Left forelimb (tissue), 1 donor: Measurements from ENCODE around the gene ABHD2.
A peak's percentile ranks its signal among the peaks of the same experiment; 100 is the strongest.
"Not testable (repeated sequence)": the region's sequence is repeated elsewhere in the genome, so short reads cannot be mapped to it uniquely, and the experiment has no call there.

Source experiments
- DNase-seq: peaks from one replicate; pipeline ENCODE4 v3.0.0-alpha.2; 2018; ENCODE audit warnings: low spot score

Gene ABHD2

DNA sequence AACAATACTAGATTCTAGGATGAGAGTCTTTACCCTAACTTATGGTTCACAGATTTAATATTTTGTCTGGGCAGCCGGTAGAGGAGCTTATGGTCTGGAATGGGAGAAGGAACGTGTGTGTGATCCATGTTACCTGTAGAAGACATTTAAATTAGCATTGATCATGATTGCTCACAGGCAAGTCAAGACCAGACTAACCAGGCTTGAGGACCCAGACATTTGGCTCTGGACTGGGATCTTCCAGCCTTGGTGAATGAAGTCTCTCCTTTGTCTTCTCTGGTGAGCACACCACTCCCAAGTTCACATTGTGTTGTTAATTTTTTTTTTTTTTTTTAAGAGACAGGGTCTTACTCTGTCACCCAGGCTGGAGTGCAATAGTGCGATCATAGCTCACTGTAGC, 11.7 kb downstream of the ABHD2 start:
- no peak for DNase-seq

DNA sequence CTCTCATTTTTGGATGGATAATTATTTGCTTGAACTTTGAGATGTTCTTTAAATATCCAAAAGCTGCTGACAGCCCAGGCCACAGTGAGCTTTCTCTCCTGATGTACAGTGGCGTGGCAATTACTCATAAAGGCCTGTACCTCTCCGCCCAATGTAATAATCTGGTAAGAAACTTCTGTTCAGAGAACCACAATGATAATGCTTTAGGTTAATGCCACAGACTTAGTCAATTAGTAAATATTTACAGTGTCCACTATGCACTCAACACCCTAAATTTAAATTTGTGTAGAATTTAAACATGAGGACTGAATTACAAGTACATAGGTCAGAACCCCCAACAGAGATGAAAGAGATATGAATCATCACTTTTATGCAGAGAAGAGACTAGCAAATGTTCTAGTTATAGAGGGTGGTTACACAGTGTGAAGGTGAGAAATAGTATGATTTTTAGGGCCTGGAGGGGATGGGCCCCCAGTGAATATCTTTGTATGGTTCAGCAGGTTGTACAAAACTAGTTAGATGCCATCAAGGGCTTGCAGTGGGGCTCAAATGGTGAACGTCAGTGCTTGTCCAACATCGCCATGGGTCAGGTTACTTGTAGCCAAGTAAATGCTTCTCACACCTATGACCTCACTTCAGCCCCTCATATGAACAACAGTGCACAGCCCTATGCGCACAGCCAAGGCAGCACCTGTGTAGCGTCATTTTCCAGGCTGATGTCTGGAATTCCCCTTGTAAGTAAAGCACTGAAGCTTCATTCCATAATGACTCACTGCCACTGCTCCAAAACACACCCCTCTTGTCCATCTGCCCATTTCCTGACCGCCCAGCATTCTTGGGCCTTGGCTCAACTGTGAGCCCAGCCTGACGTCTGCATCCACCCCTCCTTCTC, 13.3 kb downstream of the ABHD2 start:
- peak; percentile 74 for DNase-seq

DNA sequence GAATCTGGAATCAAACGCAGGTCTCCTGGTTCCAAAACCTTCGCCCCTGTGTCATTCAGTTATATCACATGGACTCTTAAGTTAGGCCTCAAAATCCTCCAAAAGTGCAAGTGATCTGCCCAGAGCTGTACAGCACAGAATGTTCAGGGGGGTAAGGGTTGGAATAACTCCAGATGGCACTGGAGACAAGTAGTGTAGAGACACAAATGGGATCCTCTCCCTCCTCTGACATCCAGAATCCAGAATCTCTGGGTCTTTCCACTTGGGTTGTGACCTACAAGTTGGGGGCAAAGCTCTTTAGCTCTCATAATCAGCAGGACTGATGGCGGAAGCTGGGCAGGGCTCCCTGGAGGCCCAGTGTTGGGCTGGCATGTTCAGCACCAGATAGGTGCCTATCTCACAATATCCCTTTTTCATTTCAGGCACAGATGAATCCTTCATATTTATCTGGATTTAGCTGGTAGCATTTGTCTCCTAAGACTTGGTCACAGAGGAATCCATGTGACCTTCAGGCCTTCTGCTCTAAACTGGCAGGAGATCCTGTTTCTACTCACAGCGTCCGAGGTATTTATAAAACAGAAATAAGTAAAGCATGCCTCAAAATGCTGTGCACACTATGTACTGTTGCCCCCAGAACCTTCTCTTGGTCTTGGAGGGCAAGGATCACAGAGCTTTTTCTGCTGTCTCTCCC, 15.4 kb downstream of the ABHD2 start:
- no peak for DNase-seq

DNA sequence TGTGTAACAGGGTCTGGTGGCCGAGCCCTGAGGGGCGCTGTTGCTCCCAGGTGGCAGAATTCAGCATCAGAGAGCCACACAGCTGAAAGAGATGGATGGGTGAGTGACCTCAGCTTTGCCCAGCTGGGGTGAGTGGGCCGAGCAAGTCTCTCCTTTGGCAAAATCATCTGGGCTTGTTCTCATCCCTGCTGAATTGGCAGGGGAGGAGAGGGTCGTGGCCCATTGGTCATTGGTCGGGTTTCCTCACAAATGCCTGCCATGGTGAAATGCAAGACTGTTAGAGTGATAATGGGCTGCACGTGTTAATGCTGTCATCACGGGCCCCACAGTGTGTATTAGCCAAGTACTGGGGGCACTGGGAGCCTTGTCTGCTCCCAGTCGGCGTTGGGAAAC, 15.9 kb downstream of the ABHD2 start:
- no peak for DNase-seq

DNA sequence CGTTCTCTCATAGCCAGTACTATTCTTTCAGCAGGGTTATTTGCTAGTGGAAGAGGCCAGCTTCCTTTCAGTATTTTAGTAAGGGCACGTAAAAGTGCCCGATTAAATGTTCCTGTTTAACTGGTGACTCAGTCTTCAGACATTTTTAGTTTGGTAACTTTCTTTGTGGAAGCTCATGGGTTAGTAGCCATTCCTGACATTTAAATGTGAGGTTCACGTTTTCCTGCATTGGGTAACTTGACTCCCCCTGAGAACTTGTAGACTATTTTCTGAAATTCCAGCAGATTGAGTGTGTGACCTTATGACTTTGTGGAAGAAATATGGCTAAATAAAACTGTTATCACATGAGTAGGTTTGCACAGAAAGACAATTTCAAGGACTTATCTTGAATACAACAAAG, 16.9 kb downstream of the ABHD2 start:
- DNase-seq, result no peak

DNA sequence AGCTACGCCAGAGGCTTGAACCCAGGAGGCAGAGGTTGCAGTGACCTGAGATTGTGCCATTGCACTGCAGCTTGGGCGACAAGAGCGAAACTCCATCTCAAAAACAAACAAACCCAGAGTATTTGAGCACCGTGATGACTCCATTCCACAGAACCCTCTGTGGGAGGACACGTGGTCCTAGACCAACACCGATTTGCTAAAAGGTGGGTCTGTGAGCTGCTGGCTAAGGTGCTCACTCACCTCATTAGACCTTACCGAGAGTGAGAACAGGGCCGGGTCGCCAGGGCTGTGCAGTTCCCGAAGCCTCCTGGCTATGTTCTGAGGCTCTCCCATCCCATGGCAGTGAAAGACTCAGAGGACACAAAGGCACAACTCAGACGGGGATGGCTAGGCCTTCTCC, 17.9 kb downstream of the ABHD2 start:
- no peak for DNase-seq

DNA sequence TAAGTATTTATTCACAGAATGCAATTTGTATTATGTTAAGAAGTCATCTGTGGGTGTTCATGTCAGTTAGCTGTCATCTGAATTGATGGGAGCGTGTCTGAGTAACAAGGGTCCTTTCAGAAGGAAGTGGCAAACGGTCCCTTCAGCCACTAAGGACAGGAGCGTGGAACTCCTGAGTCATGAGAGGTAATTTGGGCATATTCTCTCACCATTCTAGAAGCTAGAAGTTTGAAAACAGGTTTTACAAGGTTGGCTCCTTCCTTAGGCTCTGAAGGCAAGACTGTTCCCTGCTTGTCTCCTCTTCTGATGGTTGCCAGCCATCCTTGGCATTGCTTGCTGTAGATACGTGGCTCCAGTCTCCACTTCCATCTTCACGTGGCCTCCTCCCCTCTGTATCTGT, 19.7 kb downstream of the ABHD2 start:
- DNase-seq, result no peak

DNA sequence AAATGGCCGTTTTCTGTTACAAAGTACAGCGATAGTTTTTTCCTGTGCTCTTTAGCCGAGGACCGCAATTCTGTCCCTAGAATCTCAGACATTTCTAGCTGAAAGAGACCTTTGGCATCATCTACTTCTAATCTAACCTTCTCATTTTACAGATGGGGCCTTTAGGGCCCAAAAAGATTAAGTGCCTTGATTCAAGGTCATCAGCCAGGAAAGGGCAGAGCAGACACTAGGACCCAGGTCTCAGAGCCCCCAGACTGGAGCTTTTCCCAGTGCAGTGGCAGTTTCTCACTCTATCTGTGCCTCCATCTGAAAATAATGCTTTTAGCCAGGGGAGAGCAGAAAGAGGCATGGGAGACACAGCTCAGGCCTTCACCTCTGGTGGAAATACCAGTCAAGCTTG, 20.6 kb downstream of the ABHD2 start:
- no peak for DNase-seq

DNA sequence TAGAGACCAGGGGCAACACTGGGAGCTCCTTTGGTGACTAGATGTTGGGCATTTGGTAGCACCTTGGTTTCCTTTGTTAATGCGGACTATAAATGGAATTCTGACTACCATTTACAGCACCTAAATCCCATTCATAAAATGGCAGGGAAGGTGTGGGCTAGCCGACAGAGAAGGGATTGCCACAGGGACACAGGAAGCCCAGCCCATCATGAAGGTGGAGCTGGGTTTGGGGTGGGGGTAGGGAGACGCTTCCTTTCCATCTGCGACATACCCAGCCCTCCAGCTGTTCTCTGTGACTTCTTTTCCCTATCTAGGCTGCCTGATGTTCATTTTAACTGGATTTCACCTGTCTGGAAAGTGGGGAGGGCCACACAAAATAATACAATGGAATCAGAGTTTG, 21.0 kb downstream of the ABHD2 start:
- DNase-seq, result no peak

DNA sequence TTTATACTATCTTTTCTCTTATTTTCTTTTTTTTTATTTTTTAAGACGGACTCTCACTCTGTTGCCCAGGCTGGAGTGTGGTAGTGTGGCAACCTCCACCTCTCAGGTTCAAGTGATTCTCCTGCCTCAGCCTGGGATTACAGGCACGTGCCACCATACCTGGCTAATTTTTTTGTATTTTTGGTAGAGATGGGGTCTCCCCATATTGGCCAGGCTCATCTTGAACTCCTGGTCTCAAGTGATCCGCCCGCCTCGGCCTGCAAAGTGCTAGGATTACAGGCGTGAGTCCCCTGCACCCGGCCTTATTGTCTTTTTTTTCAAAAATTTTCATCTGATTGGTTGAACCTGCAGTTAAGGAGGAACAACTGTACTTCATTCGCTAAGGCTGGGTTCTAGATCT, 21.8 kb downstream of the ABHD2 start:
- DNase-seq, result no peak

DNA sequence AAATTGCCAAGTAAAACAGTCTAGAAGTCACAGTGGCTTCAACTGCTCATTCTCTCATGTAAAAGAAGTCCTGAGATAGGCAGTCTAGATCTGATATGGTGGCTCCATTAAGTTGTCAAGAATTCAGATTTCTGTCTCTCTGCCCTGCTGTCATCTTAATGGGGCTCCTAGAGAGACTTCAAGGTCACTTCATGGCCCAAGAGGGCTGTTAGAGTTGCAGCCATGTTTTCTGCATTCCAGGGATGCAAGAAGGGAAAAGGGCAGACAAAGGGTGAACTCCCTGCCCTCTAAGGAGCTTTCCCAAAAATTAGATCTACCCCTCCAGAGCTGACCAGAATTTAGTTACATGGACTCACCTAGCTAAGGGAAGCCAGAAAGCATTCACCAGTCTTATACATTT, 23.1 kb downstream of the ABHD2 start:
- DNase-seq, result no peak

DNA sequence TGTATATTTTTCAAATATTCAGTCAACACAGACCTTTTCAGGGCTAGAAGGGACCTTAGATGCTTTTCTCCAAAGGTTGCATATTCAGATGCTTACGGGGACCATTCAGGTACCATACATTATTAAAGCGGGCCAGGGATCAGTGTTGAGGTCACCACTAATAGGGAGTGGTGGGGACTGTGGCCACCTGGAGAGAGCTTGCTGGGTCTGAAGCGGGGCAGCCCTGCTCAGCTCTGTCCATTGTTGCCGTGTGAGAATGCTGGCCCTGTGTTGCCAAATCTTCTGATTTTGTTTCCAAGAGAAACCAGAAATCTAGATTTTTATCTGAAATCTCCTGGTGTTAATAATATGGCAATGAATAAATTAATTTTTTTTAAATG, 23.7 kb downstream of the ABHD2 start:
- no peak for DNase-seq

DNA sequence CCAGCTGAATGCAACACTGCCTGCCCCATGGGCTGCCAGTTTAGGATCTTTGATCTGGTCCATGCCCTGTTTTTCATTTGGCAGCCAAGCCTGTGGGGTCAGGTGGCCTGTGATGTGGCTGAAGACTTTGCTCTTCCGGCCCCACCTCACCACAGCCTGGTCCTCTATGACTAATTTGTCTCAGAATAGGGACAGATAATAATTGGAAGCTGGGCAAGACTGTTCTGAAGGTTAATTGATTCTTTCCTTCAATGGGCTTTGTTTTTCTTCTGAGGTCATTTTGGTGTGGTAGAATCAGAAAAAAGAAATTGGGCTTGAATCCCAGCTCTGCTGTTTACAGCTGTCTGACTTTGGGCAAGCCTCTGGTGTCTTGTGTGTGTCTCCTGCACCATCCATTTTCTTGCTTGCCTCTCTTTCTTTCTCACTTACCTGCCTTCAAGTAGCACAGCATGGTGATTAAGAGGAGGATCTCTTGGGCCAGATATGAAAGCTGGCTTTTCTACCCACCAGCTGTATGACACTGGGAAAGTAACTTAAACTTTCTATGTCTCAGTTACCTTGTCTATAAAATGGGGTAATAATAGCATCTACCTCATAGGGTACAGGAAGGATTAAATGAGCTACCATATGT, 24.2 kb downstream of the ABHD2 start:
- no peak for DNase-seq

DNA sequence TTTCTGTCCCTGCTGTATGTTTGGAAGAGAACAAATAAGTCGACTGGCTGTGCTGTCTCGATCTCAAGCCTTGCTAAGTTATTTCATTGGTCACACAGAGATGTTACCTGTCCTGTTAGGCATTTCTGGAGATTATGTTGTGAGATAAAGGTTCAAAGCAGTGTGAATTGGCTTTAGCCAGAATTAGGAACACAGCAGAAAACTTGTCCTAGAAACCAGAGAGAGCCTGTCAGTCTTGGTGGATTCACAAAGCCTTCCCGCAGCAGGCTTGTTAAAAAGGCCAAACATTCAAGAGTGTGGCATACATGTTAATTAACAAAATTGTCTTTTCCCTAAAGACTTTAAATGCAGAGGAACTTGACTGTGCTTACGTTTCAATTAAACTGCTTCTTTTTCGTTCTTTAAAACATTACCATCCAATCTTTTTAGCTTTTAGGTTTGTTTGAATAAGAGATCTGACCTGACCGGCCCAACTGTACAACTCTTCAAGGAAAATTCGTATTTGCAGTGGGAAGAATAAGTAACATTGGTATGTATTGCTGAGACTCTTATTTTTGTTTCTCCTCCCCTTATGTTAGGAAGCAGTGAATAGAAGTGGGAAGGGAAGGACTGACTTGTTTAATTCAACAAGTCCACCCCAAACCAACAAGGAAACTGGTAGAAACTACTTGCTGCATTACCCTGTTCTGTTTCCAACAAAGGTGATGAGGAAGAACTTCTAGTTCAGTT, 25.2 kb downstream of the ABHD2 start:
- no peak for DNase-seq

DNA sequence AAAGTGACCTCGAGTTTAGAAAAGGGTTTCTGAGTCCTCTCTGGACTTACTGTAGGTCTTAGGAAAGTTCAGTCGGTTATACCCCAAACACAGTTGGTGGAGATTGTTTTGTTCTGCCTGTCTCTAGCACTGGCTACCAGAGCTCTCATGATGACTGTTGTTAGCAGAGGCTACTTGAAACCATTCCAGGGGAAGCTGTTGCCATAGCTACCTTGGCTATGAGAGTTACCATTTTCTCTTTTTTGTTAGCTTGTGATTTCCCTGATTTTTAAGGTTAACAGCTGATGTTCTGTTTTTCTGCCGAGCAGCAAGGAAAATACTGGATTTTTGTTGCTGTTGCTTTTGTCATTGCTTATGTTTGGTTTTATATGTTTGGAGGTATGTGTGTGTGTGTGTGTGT, 26.7 kb downstream of the ABHD2 start:
- no peak for DNase-seq

DNA sequence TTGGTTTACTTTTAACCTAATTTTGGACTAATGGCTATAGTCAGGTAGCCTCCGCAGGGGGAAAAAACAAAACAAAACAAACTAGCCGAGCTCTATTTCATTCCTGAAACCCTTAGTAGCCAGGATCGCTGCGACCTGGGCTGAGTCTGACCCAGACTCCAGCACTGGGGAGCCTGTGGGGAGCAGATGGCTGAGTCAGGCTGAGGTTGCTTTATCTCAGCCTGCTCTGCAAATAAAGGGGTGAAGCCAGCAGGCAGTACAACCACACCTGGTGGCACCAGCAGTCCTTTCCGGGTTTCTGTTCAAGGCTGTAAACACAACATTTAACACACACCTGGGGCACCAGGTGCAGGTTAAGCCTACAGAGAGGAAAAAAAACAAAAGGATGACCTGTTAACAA, 27.3 kb downstream of the ABHD2 start:
- DNase-seq, result no peak

DNA sequence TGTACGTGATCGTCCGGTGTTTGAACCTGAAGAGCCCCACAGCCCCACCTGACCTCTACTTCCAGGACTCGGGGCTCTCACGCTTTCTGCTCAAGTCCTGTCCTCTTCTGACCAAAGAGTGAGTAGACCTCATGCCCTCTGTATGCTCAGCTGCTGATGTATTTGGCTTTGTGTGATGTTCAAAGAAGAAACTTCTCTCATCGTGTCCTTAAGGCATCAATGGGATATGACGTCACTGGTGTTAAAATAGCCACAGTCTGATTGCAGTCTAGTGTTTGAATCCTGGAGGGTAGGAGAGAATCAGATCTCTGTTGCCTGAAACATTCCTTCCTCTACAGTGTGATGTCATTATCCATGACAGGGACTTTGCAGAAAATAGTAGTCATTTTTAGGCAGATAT, 28.1 kb downstream of the ABHD2 start:
- no peak for DNase-seq

DNA sequence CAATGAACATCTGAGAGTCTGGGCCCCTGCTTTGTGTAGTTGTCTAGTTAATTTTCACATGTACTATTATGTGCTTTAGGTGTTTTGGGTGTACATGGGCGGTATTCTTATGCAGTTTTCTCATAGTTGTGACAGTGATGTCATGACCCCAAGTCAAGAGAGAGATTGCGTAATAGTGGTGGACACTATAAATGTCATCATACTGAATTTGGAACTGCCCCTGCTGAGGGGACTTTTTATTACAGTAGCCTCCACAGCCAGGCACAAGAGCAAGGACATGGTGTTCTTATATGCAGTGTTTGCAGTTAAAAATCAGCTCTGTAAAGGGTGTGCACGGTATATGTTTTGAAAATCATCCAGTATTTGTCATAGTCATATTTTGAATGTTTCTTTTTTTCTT, 29.5 kb downstream of the ABHD2 start:
- DNase-seq, result no peak

DNA sequence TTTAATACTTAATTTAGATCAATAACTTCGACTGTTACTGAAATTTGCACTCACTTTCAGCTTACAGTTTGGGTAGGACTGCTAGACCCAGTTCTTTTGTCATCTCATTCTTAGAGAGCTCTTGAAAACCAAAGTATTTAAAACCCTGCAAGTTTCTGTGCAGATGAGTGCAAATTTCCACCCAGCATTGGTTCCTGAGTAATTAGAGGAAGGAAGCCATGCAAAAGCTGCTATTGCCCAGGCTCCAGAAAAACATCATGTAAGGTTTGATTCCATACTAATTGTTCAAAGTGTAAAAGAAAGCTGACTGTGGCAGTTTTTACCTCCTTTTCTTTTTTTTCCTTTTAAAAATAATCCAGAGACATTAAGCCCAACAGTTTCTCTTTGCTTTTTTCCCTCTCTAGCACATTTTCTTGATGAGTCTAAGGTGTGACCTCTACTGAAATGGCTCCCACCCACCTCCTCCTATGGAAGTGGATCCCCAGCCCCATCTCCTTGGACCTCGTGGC, 30.3 kb downstream of the ABHD2 start:
- no peak for DNase-seq

DNA sequence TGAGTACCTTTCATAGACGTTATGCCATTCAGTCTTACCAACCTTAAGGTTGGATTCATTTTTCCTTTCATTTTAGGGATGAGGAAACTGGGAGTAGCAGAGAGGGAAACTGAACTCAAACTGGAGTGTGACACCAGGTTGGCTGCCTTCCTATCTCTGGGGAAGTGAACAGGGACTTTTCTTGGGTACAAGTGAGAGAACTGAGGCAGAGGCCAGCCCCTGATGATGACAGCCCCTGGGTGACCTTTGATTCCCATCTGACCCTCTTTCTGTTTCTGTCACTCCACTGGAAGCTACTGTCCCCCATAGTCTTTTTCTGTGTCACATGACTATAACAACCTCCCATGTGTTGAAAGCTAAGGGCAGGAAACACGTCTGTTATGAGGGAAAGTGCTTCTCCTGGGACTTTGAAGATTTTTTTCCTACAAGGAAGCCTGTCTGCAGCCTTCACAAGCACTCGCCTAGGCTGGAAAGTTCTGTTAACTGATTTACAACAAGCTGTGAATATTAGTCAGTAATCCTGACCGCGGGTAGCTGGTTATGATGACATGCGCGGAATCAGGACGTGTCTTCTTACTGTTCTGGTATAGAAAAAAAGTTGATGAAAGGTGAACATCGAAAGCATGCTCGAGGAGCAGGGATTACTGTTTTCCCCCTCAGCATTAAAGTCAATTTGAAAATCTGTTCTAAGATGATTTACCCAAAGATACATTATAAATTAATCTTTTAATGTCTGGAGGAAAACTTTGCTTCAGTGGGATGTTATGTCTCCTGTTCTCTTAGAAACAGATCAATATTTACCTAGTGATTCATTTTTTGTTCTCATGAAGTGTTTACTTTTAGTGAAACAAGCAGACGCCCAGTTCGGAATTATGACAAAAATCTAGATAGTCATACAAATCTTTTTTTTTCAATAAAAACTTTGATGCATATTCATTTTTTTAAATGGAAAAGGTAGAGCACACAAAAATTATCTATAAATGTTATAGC, 31.5 kb downstream of the ABHD2 start:
- no peak for DNase-seq

DNA sequence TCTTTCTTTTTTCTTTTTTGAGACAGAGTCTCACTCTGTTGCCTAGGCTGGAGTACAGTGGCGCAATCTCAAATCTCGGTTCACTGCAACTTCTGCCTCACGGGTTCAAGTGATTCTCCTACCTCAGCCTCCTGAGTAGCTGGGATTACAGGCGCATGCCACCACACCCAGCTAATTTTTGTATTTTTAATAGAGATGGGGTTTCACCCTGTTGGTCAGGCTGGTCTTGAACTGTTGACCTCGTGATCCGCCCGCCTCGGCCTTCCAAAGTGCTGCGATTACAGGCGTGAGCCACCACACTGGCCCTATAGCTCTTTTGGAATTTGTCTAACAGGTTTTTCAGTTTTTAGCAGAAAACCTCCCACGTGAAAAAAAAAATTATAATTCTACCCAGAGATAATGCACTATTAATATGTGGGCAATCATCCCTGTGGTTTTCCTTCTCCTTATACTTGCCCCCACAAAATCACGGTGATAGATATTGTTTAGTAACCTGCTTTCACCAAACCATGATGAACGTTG, 32.3 kb downstream of the ABHD2 start:
- DNase-seq, result not testable (repeated sequence)
